GM23338 (cell line): ENCODE results near the gene PHACTR1. TPM values are rescaled to one million over a fixed set of nuclear protein-coding genes. Genes with fewer than 3 reads are reported as not detected.

Experiments
- ATAC-seq: fragments of 200-7000 bp; cut with Tn5 transposase; 3 replicates; pipeline ENCODE4 v1.9.1; 2020
- DNase-seq: peaks from one replicate; pipeline ENCODE4 v3.0.0-alpha.2; 2015; ENCODE audit warnings: low spot score
- H2AFZ ChIP-seq: fragments of 200-600 bp; sonication (generic); 2 replicates; pipeline ENCODE4 v1.8.0; 2016; ENCODE audit warnings: antibody characterized with exemption, mild to moderate bottlenecking, moderate library complexity
- H3F3A ChIP-seq: fragments of 200-600 bp; sonication (generic); replicated peaks from 2 replicates; pipeline ENCODE4 v1.8.0; 2017; ENCODE audit warnings: antibody characterized with exemption, mixed run types, low read depth
- H3K27ac ChIP-seq: fragments of 200-600 bp; sonication (generic); 2 replicates; pipeline ENCODE4 v1.6.1; 2016; ENCODE audit warnings: low read depth
- H3K27me3 ChIP-seq: fragments of 200-600 bp; sonication (generic); 2 replicates; pipeline ENCODE4 v1.8.0; 2016; ENCODE audit warnings: mild to moderate bottlenecking, mixed run types, moderate library complexity; ENCODE audit not compliant: insufficient read depth
- H3K36me3 ChIP-seq: fragments of 200-600 bp; sonication (generic); 2 replicates; pipeline ENCODE4 v1.8.0; 2016; ENCODE audit warnings: mild to moderate bottlenecking; ENCODE audit not compliant: insufficient read depth
- H3K4me1 ChIP-seq: fragments of 200-600 bp; sonication (generic); 2 replicates; pipeline ENCODE4 v1.8.0; 2016; ENCODE audit warnings: mild to moderate bottlenecking, moderate library complexity; ENCODE audit not compliant: insufficient read depth
- H3K4me2 ChIP-seq: fragments of 200-600 bp; sonication (generic); 2 replicates; pipeline ENCODE4 v1.7.1; 2017; ENCODE audit warnings: mixed run types
- H3K4me3 ChIP-seq: fragments of 200-600 bp; sonication (generic); 2 replicates; pipeline ENCODE4 v1.6.1; 2016; ENCODE audit warnings: mixed run types
- H3K79me2 ChIP-seq: fragments of 200-600 bp; sonication (generic); replicated peaks from 2 replicates; pipeline ENCODE4 v1.8.0; 2017; ENCODE audit warnings: mild to moderate bottlenecking; ENCODE audit not compliant: insufficient read depth
- H3K9me2 ChIP-seq: fragments of 200-600 bp; sonication (generic); 2 replicates; pipeline ENCODE4 v1.8.0; 2017; ENCODE audit not compliant: insufficient read depth
- H4K20me1 ChIP-seq: fragments of 200-600 bp; sonication (generic); replicated peaks from 2 replicates; pipeline ENCODE4 v1.8.0; 2017; ENCODE audit warnings: mild to moderate bottlenecking; ENCODE audit not compliant: insufficient read depth
- H3K27ac Mint-ChIP-seq: 2 replicates; pipeline ENCODE4 v1.8.0; 2020; ENCODE audit warnings: inconsistent platforms, mild to moderate bottlenecking, moderate library complexity, mixed read lengths
- H3K27me3 Mint-ChIP-seq: 3 replicates; pipeline ENCODE4 v1.8.0; 2022; ENCODE audit warnings: low read depth, mild to moderate bottlenecking, moderate library complexity, mixed read lengths, inconsistent platforms; ENCODE audit not compliant: insufficient read depth, poor library complexity
- H3K36me3 Mint-ChIP-seq: 3 replicates; pipeline ENCODE4 v1.8.0; 2021; ENCODE audit warnings: low read depth, mild to moderate bottlenecking, inconsistent platforms, moderate library complexity, mixed read lengths
- H3K4me1 Mint-ChIP-seq: 3 replicates; pipeline ENCODE4 v1.8.0; 2020; ENCODE audit warnings: mild to moderate bottlenecking, inconsistent platforms, mixed read lengths
- H3K4me3 Mint-ChIP-seq: 3 replicates; pipeline ENCODE4 v1.8.0; 2021; ENCODE audit warnings: moderate library complexity, mild to moderate bottlenecking, inconsistent platforms, mixed read lengths
- H3K9me3 Mint-ChIP-seq: 3 replicates; pipeline ENCODE4 v1.8.0; 2020; ENCODE audit warnings: moderate library complexity, mild to moderate bottlenecking, inconsistent platforms, mixed read lengths
- CREB1 ChIP-seq: fragments of 250-450 bp; sonication (Bioruptor Pico); IDR thresholded peaks from 2 replicates; pipeline ENCODE4 v1.5.0; 2020; ENCODE audit warnings: low read depth, mild to moderate bottlenecking, moderate library complexity
- ETS1 ChIP-seq: IDR thresholded peaks from 2 replicates; pipeline ENCODE4 v1.6.1; 2016; ENCODE audit warnings: antibody characterized with exemption
- EZH2 ChIP-seq: fragments of 200-600 bp; sonication (generic); IDR thresholded peaks from one replicate; pipeline ENCODE4 v1.8.0; 2017; ENCODE audit warnings: antibody characterized with exemption, mild to moderate bottlenecking, low read depth; ENCODE audit not compliant: unreplicated experiment
- EZH2phosphoT487 ChIP-seq: fragments of 200-600 bp; sonication (generic); IDR thresholded peaks from one replicate; pipeline ENCODE4 v1.8.1; 2018; ENCODE audit warnings: antibody characterized with exemption; ENCODE audit not compliant: unreplicated experiment
- JUNB ChIP-seq: IDR thresholded peaks from one replicate; pipeline ENCODE4 v1.6.1; 2016; ENCODE audit warnings: antibody characterized with exemption; ENCODE audit not compliant: unreplicated experiment
- POLR2AphosphoS5 ChIP-seq: IDR thresholded peaks from 2 replicates; pipeline ENCODE4 v1.6.1; 2016; ENCODE audit warnings: antibody characterized with exemption, low read depth
- ZNF114 ChIP-seq: fragments of 250-450 bp; sonication (Bioruptor Pico); IDR thresholded peaks from 2 replicates; pipeline ENCODE4 v1.5.0; 2020; ENCODE audit warnings: mild to moderate bottlenecking, moderate library complexity
- ZNF462 ChIP-seq: fragments of 250-450 bp; sonication (Bioruptor Pico); IDR thresholded peaks from 2 replicates; pipeline ENCODE4 v1.5.0; 2020; ENCODE audit warnings: mild to moderate bottlenecking, moderate library complexity
- polyA plus RNA-seq: library from polyadenylated mRNA; unstranded; fragments of >200 nt; fragmentation: Nextera tagmentation; extraction: Ambion mirVana; gene quantifications from 2 replicates; pipeline ENCODE4 v1.2.1, GENCODE V29; 2016
- total RNA-seq: library from RNA; depleted of rRNA; stranded (reverse); fragments of >200 nt; shearing (Covaris generic); gene quantifications from 2 replicates; pipeline ENCODE4 v1.2.3, GENCODE V29; 2014
- TF ChIP-seq, protein P1 (sequence below): IDR thresholded peaks from one replicate; pipeline ENCODE4 v1.6.1; 2018; ENCODE audit warnings: antibody characterized with exemption; ENCODE audit not compliant: unreplicated experiment

Gene PHACTR1
- total and polyA plus RNA-seq, 2 experiments from 2014 or later = 5.9 to 19.3 TPM

- TF ChIP-seq ETS1 (no peak), EZH2 (no peak), EZH2phosphoT487 (no peak), POLR2AphosphoS5 (no peak), ZNF462 (CRISPR knock-in tag) (no peak)
Measured at GRCh38 chr6:13332349-13332706, 615.8 kb downstream of the PHACTR1 start (continued).

DNA sequence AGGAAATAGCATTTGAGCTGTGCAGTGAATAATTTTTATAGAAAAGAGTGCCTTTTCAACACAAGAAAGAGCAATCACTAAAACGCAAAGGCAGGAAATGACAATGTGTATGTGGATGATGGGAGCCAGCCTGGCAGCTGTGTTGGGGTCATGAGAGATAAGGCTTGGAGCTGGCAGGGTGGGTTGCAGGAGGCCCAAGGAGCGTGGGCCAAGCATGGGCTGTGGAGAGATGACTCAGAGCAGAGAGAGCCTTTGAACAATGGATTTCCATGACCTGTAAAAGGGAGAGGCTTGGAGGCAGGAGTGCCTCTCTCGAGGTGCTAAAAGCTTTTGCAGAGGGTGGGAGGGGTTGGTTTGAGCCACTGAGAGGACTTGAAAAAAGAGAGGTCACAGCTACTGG, 618.4 kb downstream of the PHACTR1 start:
- Histone ChIP-seq H3K9me2 (no peaks in the 10 kb centered on the region), H3K4me3 (no peak overlapping the region), H3K4me1 (no peaks in the 10 kb centered on the region; the same call in 1 of the 2 replicates), H3K27ac (no peak overlapping the region), H3F3A (no peaks in the 10 kb centered on the region), H3K36me3 (no peaks in the 10 kb centered on the region), H3K79me2 (no peaks in the 10 kb centered on the region), H4K20me1 (no peaks in the 10 kb centered on the region), H3K27me3 (no peaks in the 10 kb centered on the region), H2AFZ (no peak overlapping the region), H3K4me2 (no peak overlapping the region)
- no peak overlapping the region; the same call in 2 of the 3 replicates for H3K4me3 Mint-ChIP-seq
- no peaks in the 10 kb centered on the region for H3K9me3 Mint-ChIP-seq
- ATAC-seq (no peak), DNase-seq (no peak)
- H3K4me1 Mint-ChIP-seq = peaks cover 11% of the 10 kb centered on the region
- no peak overlapping the region; the same call in 1 of the 2 replicates for H3K27ac Mint-ChIP-seq
- H3K36me3 Mint-ChIP-seq = no peaks in the 10 kb centered on the region
- peaks cover 6% of the 10 kb centered on the region for H3K27me3 Mint-ChIP-seq
- TF ChIP-seq ZNF114 (CRISPR knock-in tag) = no peak
- TF ChIP-seq JUNB = no peak
- TF ChIP-seq CREB1 (CRISPR knock-in tag) = no peak
- no peak for TF ChIP-seq EZH2phosphoT487
- TF ChIP-seq, protein P1, sequence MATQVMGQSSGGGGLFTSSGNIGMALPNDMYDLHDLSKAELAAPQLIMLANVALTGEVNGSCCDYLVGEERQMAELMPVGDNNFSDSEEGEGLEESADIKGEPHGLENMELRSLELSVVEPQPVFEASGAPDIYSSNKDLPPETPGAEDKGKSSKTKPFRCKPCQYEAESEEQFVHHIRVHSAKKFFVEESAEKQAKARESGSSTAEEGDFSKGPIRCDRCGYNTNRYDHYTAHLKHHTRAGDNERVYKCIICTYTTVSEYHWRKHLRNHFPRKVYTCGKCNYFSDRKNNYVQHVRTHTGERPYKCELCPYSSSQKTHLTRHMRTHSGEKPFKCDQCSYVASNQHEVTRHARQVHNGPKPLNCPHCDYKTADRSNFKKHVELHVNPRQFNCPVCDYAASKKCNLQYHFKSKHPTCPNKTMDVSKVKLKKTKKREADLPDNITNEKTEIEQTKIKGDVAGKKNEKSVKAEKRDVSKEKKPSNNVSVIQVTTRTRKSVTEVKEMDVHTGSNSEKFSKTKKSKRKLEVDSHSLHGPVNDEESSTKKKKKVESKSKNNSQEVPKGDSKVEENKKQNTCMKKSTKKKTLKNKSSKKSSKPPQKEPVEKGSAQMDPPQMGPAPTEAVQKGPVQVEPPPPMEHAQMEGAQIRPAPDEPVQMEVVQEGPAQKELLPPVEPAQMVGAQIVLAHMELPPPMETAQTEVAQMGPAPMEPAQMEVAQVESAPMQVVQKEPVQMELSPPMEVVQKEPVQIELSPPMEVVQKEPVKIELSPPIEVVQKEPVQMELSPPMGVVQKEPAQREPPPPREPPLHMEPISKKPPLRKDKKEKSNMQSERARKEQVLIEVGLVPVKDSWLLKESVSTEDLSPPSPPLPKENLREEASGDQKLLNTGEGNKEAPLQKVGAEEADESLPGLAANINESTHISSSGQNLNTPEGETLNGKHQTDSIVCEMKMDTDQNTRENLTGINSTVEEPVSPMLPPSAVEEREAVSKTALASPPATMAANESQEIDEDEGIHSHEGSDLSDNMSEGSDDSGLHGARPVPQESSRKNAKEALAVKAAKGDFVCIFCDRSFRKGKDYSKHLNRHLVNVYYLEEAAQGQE = no peak
- TF ChIP-seq ETS1 = no peak
